Liver (tissue), 9 donors: ENCODE data around the gene TNK2. TPM values are rescaled to one million over a fixed set of nuclear protein-coding genes. Genes with fewer than 3 reads are reported as not detected.
"Not testable (repeated sequence)": the region's sequence is repeated elsewhere in the genome, so short reads cannot be mapped to it uniquely, and the experiment has no call there.

Source experiments
- DNase-seq: peaks from one replicate; pipeline ENCODE4 v3.0.0-alpha.2; 2017; ENCODE audit warnings: low spot score
- H3K27ac ChIP-seq, 2 donors: one replicate each; pipeline ENCODE4 v1.7.0; 2013; ENCODE audit warnings: inconsistent platforms in 2 of 2, low read length in 2 of 2, control low read depth in 1 of 2, low read depth in 1 of 2, mild to moderate bottlenecking in 1 of 2
- H3K27me3 ChIP-seq, 4 donors: one replicate each; pipeline versions ENCODE4 v1.6.1 to v1.7.0; 2013; ENCODE audit warnings: low read length in 3 of 4, inconsistent platforms in 1 of 4, mild to moderate bottlenecking in 1 of 4, moderate library complexity in 1 of 4; ENCODE audit not compliant: control insufficient read depth in 4 of 4, insufficient read depth in 4 of 4
- H3K36me3 ChIP-seq, 4 donors: one replicate each; pipeline versions ENCODE4 v1.6.1 to v1.7.0; 2013; ENCODE audit warnings: low read length in 3 of 4, mild to moderate bottlenecking in 3 of 4, low read depth in 1 of 4, moderate library complexity in 1 of 4; ENCODE audit not compliant: control insufficient read depth in 4 of 4, insufficient read depth in 3 of 4
- H3K4me1 ChIP-seq, 4 donors: one replicate each; pipeline versions ENCODE4 v1.6.1 to v1.7.0; 2013; ENCODE audit warnings: low read length in 3 of 4, mild to moderate bottlenecking in 3 of 4, moderate library complexity in 1 of 4; ENCODE audit not compliant: control insufficient read depth in 4 of 4, insufficient read depth in 4 of 4
- H3K4me3 ChIP-seq, 3 donors: one replicate each; pipeline versions ENCODE4 v1.6.1 to v1.7.0; 2013; ENCODE audit warnings: low read length in 3 of 3, control low read depth in 1 of 3, low read depth in 1 of 3, mild to moderate bottlenecking in 1 of 3
- H3K9ac ChIP-seq, 2 donors: one replicate each; pipeline ENCODE4 v1.7.0; 2013; ENCODE audit warnings: low read length in 2 of 2, mild to moderate bottlenecking in 2 of 2, moderate library complexity in 2 of 2, control low read depth in 1 of 2, low read depth in 1 of 2
- H3K9me3 ChIP-seq, 4 donors: one replicate each; pipeline versions ENCODE4 v1.6.1 to v1.7.0; 2013; ENCODE audit warnings: low read length in 3 of 4; ENCODE audit not compliant: control insufficient read depth in 4 of 4
- CTCF ChIP-seq: fragments of 150-350 bp; IDR thresholded peaks from 2 replicates; pipeline ENCODE4 v1.5.1; 2017; ENCODE audit warnings: improper control_type of control experiment, low read depth, low read length; ENCODE audit not compliant: missing input control
- FOXA1 ChIP-seq: IDR thresholded peaks from 2 replicates; pipeline ENCODE4 v1.6.1; 2016; ENCODE audit warnings: antibody characterized with exemption
- FOXA2 ChIP-seq: IDR thresholded peaks from 2 replicates; pipeline ENCODE4 v1.6.1; 2016; ENCODE audit warnings: antibody characterized with exemption
- GABPA ChIP-seq, 2 donors: IDR thresholded peaks in 1 of 2; conservative IDR thresholded peaks in 1 of 2; 2 replicates each; pipeline ENCODE4 v1.6.1; 2016; ENCODE audit warnings: antibody characterized with exemption in 2 of 2, mild to moderate bottlenecking in 1 of 2, moderate library complexity in 1 of 2
- HNF4G ChIP-seq: IDR thresholded peaks from 2 replicates; pipeline ENCODE4 v1.6.1; 2016; ENCODE audit warnings: antibody characterized with exemption
- JUND ChIP-seq, 2 donors: IDR thresholded peaks; 2 replicates each; pipeline ENCODE4 v1.6.1; 2016; ENCODE audit warnings: antibody characterized with exemption in 2 of 2
- MAX ChIP-seq: IDR thresholded peaks from 2 replicates; pipeline ENCODE4 v1.6.1; 2016; ENCODE audit warnings: antibody characterized with exemption
- RXRA ChIP-seq, 2 donors: IDR thresholded peaks; 2 replicates each; pipeline ENCODE4 v1.6.1; 2017 to 2018; ENCODE audit warnings: antibody characterized with exemption in 2 of 2, mild to moderate bottlenecking in 1 of 2
- SP1 ChIP-seq: IDR thresholded peaks from 2 replicates; pipeline ENCODE4 v1.6.1; 2018; ENCODE audit warnings: antibody characterized with exemption, mild to moderate bottlenecking
- TAF1 ChIP-seq: conservative IDR thresholded peaks from 2 replicates; pipeline ENCODE4 v1.6.1; 2016; ENCODE audit warnings: antibody characterized with exemption, mild to moderate bottlenecking
- YY1 ChIP-seq: IDR thresholded peaks from 2 replicates; pipeline ENCODE4 v1.6.1; 2016; ENCODE audit warnings: antibody characterized with exemption, mild to moderate bottlenecking
- WGBS: extraction: QIAGEN DNeasy Blood & Tissue Kit; methylation state at CpG from one replicate; pipeline ENCODE4 v1.1.7; 2013; 5-methylcytosine and 5-hydroxymethylcytosine counted together
- polyA plus RNA-seq, 2 donors: library from polyadenylated mRNA; stranded (reverse) in 1 of 2; unstranded in 1 of 2; fragments of 200-250 nt in 1 of 2; fragments of >200 nt in 1 of 2; fragmentation: Nextera tagmentation in 1 of 2; extraction: Ambion mirVana in 1 of 2; gene quantifications; one replicate each; pipeline versions ENCODE4 v1.2.1 to v1.2.3, GENCODE V29; 2013 to 2015
- total RNA-seq, 2 donors: library from RNA; depleted of rRNA; stranded (reverse); fragments of >200 nt; gene quantifications; one replicate each; pipeline ENCODE4 v1.2.3, GENCODE V29; 2014
- TF ChIP-seq, protein P1 (sequence below): IDR thresholded peaks from 2 replicates; pipeline ENCODE4 v1.6.1; 2016; ENCODE audit warnings: antibody characterized with exemption
- donor health status: healthy.
- donor health status: healthy.
- donor health status: healthy.
- donor health status: healthy.
- donor health status: healthy.

The TNK2 gene
- total and polyA plus RNA-seq, 4 donors = 4.0 to 12.2 (median 8.8) TPM

GRCh38 chr3:195940806-195941205, 32.5 kb upstream of the TNK2 start:
- not testable (repeated sequence) for DNase-seq, H3K9me3 ChIP-seq

GRCh38 chr3:195939526-195940470, 31.4 kb upstream of the TNK2 start:
- H3K27ac ChIP-seq = not testable (repeated sequence)
- 95% methylated on average over 28 of the region's 30 CpGs for WGBS

More at GRCh38 chr3:195940806-195941205, 32.5 kb upstream of the TNK2 start:
- not testable (repeated sequence) for H3K36me3 ChIP-seq, H3K27ac ChIP-seq, H3K27me3 ChIP-seq, H3K4me1 ChIP-seq, H3K9ac ChIP-seq, H3K4me3 ChIP-seq
- 87% methylated on average over 13 of the region's 13 CpGs for WGBS

GRCh38 chr3:195933044-195933430, 24.7 kb upstream of the TNK2 start:
- H3K4me1 ChIP-seq, DNase-seq, H3K27me3 ChIP-seq, H3K36me3 ChIP-seq, H3K9me3 ChIP-seq, H3K4me3 ChIP-seq, H3K27ac ChIP-seq, H3K9ac ChIP-seq: not testable (repeated sequence)
- 87% methylated on average over 6 of the region's 6 CpGs for WGBS

More at GRCh38 chr3:195939526-195940470, 31.4 kb upstream of the TNK2 start:
- H3K9me3 ChIP-seq, DNase-seq, H3K36me3 ChIP-seq, H3K9ac ChIP-seq, H3K4me1 ChIP-seq, H3K4me3 ChIP-seq, H3K27me3 ChIP-seq: not testable (repeated sequence)

DNA sequence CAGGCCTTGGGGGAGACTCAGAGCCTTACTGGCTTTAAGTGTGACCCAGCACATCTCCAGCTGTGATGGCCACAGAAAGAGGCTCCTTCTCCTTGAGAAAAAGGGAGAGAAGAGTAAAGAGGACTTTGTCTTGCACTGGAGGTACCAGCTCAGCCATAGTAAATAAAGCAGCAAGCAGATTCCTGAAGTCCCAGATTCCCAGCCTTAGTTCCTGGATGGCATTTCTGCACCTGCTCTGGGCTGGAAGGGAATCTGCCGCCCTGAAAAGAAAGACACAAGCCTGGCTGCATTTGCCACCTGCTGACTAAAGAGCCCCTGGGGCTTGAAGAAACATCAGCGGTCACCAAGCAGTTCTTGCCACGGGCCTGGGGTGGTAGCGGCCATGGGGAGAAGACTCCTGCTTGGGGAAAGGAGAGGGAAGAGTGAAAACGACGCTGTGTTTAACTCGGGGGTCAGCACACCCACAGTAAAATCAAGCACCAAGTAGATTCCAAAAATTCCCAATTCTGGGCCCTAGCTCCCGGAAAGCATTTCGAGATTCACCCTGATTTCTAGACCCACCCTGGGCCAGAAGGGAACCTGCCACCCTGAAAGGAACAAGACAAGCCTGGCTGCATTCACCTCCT, 24.2 kb upstream of the TNK2 start:
- Histone ChIP-seq H3K9ac (no peak overlapping the region), H3K4me1 (no peaks in the 10 kb centered on the region), H3K9me3 (no peaks in the 10 kb centered on the region), H3K4me3 (no peak overlapping the region), H3K27ac (no peak overlapping the region), H3K36me3 (no peaks in the 10 kb centered on the region), H3K27me3 (no peaks in the 10 kb centered on the region)
- TF ChIP-seq FOXA1 (no peak), YY1 (no peak)
- no peak for DNase-seq
- 95% methylated on average over 9 of the region's 9 CpGs for WGBS

DNA sequence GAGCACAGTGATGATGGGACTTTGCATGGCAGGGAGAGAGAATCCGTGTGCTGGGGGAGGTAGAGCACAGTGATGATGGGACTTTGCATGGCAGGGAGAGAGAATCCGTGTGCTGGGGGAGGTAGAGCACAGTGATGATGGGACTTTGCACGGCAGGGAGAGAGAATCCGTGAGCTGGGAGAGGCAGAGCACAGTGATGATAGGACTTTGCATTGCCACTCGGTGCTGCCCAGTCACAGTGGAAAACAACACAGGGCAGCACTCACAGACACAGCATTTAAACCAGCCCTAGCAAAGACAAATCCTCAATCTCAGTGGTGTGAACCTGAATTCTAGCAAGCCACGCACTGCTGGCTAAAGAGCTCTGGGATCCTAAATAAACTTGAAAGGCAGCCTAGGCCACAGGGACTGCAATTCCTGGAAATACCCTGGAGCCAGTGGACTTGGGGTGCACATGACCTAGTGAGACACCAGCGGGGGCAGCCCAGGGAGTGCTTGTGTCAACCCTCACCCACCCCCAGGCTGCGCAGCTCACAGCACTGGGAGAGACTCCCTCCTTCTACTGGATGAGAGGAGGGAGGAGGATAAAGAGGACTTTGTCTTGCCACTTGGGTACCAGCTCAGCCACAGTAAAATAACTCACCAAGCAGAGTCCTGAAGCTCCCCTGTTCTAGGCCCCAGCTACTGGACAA, 23.4 kb upstream of the TNK2 start:
- Histone ChIP-seq H3K36me3 (no peaks in the 10 kb centered on the region), H3K9ac (no peak overlapping the region), H3K27ac (no peak overlapping the region), H3K27me3 (no peaks in the 10 kb centered on the region), H3K4me1 (no peaks in the 10 kb centered on the region), H3K4me3 (no peak overlapping the region), H3K9me3 (no peaks in the 10 kb centered on the region)
- 78% methylated on average over 8 of the region's 8 CpGs for WGBS
- no peak for DNase-seq
- TF ChIP-seq RXRA (IDR thresholded peaks at IDR 0.05) (no peak), FOXA2 (no peak), HNF4G (no peak), FOXA1 (no peak), GABPA (IDR thresholded peaks at IDR 0.05 in 1 of 2, conservative IDR thresholded peaks at IDR 0.05 in 1 of 2) (no peak), TAF1 (no peak), CTCF (no peak), SP1 (no peak), MAX (no peak), JUND (IDR thresholded peaks at IDR 0.05) (no peak)
- TF ChIP-seq, protein P1, sequence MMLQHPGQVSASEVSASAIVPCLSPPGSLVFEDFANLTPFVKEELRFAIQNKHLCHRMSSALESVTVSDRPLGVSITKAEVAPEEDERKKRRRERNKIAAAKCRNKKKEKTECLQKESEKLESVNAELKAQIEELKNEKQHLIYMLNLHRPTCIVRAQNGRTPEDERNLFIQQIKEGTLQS = no peak
